ENCODE data around the gene HTT.

DNA sequence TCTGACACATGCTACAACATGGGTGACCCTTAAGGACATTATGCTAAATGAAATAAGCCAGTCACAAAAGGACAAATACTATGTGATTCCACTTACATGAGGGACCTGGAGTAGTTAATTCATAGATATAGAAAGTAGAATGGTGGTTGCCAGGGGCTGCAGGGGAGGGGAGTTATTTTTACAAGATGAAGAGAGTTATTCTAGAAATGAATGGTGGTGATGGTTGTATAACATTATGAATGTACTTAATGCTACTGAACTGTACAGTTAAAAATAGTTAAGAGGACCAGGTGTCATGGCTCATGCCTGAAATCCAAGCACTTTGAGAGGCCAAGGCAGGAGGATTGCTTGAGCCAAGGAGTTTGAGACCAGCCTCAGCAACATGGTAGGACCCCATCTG, 115.0 kb downstream of the HTT start:
- TF ChIP-seq EZH2 (IDR thresholded peaks at IDR 0.05) = no peak
- no peak for TF ChIP-seq POLR2AphosphoS5 (IDR thresholded peaks at IDR 0.05; ENCODE audit: borderline replicate concordance, low read depth, low read length)
- TF ChIP-seq FOXP2 (optimal IDR thresholded peaks at IDR 0.05; ENCODE audit: control extremely low read depth, extremely low read length, insufficient read depth) = no peak
